ENCODE results near the gene ACSS3.
"Not testable (repeated sequence)": the region's sequence is repeated elsewhere in the genome, so short reads cannot be mapped to it uniquely, and the experiment has no call there.

ACSS3 gene

DNA sequence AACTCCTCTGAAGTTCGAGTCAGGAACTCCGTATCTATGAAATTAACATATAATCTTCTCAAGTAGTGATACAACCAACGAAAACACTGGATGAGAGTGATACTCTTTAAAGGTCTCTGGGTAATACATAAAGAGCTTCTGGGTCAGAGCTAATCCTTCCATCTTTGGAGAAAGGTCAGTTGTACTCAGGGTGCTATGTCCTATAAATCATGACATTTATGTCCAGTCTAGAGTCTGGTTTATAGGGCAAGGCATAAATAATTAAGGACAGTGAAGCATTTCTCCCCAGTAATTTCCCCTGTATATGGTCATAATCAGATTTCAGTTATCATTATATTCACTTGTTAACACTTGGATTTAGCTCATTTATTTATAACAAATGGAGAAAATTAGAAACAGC, 90.6 kb downstream of the ACSS3 start:
- DNase-seq = no peak

DNA sequence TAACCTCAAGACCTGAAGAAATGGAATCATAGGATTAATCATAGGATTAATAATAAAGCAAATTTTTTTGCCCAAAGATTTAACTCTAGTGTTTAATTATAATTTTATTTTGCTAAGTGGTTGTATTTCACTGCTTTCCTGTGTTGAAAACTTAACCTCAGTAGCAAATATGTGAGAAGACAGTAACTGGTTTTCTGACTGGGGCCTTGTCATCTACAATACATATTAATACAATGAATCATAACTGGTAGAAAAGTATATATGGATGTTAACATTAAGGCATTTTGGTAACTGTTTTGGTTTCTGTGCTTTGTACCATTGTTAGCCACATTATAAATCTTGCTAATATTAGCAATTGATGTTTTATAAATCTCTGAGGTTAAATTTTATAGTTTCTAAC, 92.2 kb downstream of the ACSS3 start:
- no peak for DNase-seq

- DNase-seq = no peak
These were observed 95.0 kb downstream of the ACSS3 start for GRCh38 chr12:81172851-81173250.

- DNase-seq = peak in 1 of 2 experiments; percentile 29
These were observed 96.8 kb downstream of the ACSS3 start for GRCh38 chr12:81174664-81175063.

DNA sequence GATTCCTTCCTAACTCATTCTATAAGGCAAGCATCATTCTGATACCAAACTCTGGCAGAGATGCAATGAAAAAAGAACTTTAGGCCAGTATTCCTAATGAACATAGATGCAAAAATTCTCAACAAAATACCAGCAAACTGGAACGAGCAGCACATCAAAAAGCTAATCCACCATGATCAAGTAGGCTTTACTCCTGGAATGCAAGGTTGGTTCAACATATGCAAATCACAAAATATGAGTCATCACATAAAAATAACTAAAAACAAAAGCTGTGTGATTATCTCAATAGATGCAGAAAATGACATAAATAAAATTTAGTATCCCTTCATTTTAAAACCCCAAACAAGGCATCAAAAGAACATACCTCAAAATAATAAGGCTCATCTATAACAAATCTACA, 98.9 kb downstream of the ACSS3 start:
- no peak for DNase-seq

DNA sequence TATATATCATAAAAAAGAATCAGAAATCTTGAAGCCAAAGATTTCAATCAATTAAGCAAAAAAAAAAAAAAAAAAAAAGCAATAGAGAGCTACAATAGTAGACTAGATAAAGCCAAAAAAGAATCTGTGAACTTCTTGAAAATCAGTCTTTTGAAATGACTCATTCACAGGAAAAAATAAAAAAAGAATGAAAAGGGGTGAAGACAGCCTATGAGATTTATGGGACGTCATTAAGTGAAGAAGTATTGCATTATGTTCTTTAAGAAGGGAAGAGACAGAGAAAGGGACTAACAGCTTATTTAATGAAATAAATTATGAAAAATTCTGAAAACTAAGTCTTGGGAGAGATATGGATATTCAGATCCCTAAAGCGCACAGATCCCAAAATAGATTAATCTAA, 103.8 kb downstream of the ACSS3 start:
- DNase-seq = no peak

DNA sequence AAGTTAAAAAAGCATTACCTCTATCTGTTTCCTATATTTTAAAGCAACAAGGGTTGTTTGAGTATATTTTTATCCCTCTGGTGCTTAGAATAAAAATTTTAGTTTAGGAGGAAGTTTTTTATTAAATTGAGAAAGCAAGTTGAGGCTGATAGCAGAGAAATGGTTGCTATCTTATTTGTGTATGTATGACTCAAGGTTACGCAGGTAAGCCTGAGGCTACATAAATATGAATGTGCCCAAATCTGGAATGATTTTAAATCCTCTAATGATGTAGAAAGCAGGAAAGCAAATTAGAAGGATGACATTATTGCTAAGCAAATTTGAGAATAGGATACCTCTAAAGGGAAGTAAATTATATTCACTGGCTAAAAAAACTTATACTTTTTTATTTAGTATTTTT, 109.8 kb downstream of the ACSS3 start:
- no peak for DNase-seq

GRCh38 chr12:81196595-81196994, 118.7 kb downstream of the ACSS3 start:
- DNase-seq = no peak

- DNase-seq = not testable (repeated sequence)
These were observed 122.7 kb downstream of the ACSS3 start for GRCh38 chr12:81200561-81200960.

- DNase-seq = no peak
These were observed 125.9 kb downstream of the ACSS3 start for GRCh38 chr12:81203671-81204204.

GRCh38 chr12:81205416-81205815, 127.5 kb downstream of the ACSS3 start:
- no peak for DNase-seq

DNA sequence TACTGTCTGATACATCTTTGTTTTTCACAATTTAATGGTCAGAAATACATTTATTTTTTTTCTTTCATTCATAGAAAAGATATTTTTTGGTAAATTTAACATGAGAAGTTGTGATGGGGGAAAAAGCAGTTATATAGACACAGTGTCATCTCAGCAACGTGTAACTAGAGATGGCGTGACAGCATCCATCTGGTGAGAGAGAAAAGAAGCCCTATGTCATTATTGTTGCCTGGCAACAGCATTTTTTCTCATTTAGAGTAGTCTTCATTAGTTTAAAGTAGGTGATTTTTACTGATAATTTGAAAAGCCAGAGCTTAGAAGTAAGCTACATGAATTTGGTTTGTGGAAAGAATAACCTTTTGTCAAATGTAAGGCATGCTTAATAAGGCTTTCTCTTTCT, 128.6 kb downstream of the ACSS3 start:
- DNase-seq = peak; percentile 65 to 88

DNA sequence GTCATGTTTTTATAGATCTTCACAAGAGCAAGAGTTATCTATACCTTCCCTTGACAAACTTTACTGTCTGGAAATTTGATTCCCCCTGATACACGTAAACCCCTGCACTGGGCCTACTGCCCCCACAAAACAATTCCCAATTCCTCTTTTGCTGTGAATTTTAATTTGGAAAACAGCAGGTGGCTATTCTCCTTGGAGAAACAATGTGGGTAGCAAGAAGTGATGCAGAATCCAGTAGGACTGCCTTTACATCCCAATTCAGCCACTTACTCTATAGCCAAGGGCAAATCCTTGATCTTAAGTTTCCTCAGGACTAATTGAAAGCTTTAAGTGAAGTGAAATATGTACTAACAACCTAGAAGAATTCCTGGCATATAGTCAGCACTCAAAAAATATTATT, 129.3 kb downstream of the ACSS3 start:
- no peak for DNase-seq

- no peak for DNase-seq
These were observed 129.8 kb downstream of the ACSS3 start for GRCh38 chr12:81207664-81208063.

- DNase-seq = peak in 1 of 2 experiments; percentile 40
These were observed 130.5 kb downstream of the ACSS3 start for GRCh38 chr12:81208187-81208911.

GRCh38 chr12:81209012-81209411, 131.1 kb downstream of the ACSS3 start:
- DNase-seq = no peak

- peak; percentile 32 to 87 for DNase-seq
These were observed 131.9 kb downstream of the ACSS3 start for GRCh38 chr12:81209772-81210225.

GRCh38 chr12:81211306-81211705, 133.4 kb downstream of the ACSS3 start:
- no peak for DNase-seq

- DNase-seq = no peak
These were observed 135.3 kb downstream of the ACSS3 start for GRCh38 chr12:81212996-81213696.

DNA sequence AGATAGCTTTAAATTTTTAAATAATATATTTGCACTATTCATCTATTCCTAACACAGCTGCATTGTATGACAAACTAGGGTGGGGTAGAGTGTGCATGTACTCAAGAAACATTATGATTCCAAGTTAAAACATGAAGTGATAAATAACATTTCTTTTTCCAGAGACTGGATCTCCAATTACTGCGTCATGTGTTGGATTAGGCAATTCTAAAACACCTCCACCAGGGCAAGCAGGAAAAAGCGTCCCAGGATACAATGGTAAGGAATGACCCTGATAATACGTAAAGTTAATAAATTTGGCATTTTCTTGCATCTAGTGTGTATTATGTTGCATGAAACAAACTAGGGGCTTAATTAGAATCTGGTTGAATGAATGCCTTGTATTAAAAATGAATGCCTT, 138.9 kb downstream of the ACSS3 start:
- no peak for DNase-seq

DNA sequence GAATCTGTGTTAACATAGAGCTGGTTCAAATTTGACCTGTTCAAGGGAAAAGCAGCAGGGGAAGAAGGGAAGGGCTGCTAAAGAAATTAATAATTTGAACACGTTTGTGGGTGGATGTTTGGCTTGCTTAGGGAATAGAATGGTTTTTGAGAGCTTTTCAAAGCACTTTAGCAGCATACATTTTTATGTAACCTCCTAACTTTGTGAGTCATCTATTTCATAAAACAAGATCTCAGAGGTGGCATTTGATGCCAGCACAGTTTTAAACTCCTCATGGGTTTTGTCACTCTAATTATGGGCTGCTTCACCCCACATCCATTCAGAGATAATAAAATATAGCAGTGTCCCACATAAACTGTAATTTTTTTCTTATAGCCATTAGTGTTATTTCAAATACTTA, 143.8 kb downstream of the ACSS3 start:
- peak in 1 of 2 experiments; percentile 11 for DNase-seq

DNA sequence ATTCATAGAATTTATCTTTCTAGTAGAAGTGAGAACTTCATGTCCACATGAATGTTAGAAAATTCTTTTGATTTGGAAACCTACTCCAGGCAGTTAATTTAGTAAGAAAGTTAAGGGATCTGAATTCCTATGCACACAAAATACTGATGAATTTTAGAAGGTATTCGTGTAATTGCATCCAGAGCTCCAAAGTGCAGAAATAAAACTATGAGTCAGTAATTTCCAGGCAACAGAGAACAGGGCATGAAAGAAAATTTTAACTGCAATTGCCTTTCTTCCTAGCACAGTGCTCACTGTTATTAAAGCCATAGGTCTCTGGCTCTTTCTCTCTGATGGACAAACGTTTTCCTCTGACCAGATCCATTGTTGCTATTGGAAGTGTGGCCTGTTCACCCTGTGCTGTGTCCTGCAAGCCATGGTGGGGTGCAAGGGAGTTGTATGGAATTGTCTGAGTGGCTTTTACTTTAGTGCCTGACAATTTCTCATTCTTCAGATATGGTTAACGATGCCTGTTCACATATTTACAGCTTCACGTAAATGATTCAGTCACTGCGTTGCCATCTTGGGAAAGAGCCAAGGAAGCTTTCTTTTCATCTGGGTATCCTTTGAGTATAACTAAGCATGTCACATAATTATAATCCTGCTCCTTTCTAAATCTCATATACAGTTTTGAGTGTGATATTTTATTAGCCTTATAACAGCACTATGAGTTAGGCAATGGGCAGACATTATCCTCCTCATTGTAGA, 145.1 kb downstream of the ACSS3 start:
- peak in 1 of 2 experiments; percentile 11 for DNase-seq

GRCh38 chr12:81224626-81225025, 146.7 kb downstream of the ACSS3 start:
- DNase-seq = no peak
